ENCODE results near the gene TMEM98.
A peak's percentile ranks its signal among the peaks of the same experiment; 100 is the strongest.
"Not testable (repeated sequence)": the region's sequence is repeated elsewhere in the genome, so short reads cannot be mapped to it uniquely, and the experiment has no call there.

TMEM98 gene

DNA sequence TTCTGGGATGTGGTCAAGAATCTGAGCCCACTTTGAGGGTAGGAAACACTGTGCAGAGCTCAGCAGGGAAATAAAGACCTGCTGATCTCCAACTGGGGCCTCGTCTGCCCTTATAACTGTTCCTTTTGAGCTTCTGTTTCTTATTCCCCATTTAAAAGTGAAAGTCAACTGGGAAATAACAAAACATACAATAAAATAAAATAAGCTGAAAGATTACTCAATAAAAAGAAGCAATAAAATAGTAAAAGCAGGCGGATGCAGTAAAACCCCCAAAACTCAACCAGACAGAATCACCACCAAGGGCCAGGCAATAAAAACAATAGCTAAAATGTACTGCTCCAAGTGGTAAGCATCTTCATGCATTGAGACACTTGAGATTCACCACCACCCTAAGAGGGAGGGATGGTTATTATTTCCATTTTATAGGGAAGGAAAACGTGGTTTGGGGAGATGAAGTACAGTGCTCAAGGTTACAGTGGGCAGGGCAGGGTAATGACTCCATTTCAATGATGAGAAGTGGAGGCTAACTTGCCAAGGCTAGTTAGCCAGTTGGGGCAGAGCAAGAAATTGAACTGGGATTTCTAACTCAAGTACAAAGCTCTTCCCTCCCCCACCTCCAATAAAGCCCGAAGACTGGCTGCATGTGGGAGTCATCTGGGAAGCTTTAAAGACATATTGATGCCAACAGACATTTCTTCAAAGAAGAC is 57.2 kb downstream of the TMEM98 start:
- peak; percentile 74 for FAIRE-seq

- FAIRE-seq: not testable (repeated sequence)
Observed at GRCh38 chr17:32987453-32987805, 59.5 kb downstream of the TMEM98 start.

DNA sequence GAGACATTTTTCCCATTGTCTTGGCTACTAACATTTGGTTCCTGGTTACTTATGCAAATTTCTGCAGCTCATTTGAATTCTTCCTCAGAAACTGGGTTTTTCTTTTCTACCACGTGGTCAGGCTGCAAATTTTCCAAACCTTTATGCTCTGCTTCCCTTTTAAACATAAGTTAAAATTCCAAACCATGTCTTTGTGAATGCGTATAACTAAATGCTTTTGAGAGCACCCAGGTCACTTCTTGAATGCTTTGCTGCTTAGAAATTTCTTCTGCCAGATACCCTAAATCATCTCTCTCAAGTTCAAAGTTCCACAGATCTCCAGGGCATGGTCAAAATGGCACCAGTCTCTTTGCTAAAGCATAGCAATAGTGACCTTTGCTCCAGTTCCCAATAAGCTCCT is 59.9 kb downstream of the TMEM98 start:
- FAIRE-seq: not testable (repeated sequence)

DNA sequence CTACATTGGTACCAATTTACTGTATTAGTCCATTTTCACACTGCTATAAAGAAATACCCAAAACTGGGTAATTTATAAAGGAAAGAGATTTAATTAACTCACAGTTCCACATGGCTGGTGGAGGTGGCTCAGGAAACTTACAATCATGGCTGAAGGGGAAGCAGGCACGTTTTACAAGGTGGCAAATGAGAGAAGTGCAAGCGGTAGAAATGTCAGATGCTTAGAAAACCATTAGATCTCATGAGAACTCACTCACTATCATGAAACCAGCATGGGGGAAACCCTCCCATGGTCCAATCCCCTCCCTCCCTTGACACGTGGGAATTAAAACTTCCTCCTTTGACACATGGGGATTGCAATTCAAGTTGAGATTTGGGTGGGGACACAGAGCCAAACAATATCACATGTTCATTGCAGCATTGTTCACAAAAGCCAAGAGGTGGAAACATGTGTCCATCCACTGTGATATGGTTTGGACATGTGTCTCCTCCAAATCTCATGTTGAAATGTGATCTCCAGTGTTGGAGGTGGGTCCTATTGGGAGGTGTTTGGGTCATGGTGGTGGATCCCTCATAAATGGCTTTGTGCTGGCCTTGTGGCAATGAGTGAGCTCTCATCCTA is 60.6 kb downstream of the TMEM98 start:
- FAIRE-seq: no peak

- no peak for FAIRE-seq
Observed at GRCh38 chr17:32992321-32993033, 64.5 kb downstream of the TMEM98 start.

DNA sequence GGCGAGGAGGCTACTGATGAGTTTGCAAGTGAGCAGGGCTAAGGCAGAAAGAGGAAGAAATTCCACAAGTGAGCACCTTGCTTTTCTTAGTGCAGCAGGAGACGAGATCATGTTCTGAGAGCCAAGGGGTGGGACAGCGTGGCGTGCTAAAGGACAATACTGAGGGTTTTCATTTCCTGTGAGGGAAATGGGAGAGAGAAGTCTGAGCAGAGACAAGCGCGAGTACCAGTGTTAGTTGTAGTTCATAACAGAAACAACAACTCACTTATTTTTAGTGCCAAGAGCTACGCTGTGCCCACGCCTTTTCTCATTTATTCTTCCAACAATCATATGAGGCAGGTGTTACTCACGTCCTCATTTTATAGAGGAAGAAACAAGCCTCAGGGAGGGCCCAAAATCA is 66.0 kb downstream of the TMEM98 start:
- no peak for FAIRE-seq
